HG03565 (cell line): Measurements from ENCODE around the gene S100A4.

Source experiments
- ATAC-seq: cut with Tn5 transposase; IDR thresholded peaks from one replicate; pipeline ENCODE4 v1.9.1; 2021; ENCODE audit warnings: mild to moderate bottlenecking, moderate library complexity; ENCODE audit not compliant: unreplicated experiment

Gene S100A4

GRCh38 chr1:153513023-153513422 lies 32.6 kb downstream of the S100A4 start:
- ATAC-seq = no peak

GRCh38 chr1:153510984-153511410 lies 34.6 kb downstream of the S100A4 start:
- ATAC-seq = no peak

GRCh38 chr1:153509729-153510354 lies 35.8 kb downstream of the S100A4 start:
- ATAC-seq = no peak

GRCh38 chr1:153509036-153509435 lies 36.6 kb downstream of the S100A4 start:
- no peak for ATAC-seq

GRCh38 chr1:153507926-153508583 lies 37.6 kb downstream of the S100A4 start:
- no peak for ATAC-seq

- ATAC-seq = no peak
These were observed 38.7 kb downstream of the S100A4 start for GRCh38 chr1:153506831-153507413.

GRCh38 chr1:153506386-153506785 lies 39.2 kb downstream of the S100A4 start:
- no peak for ATAC-seq

GRCh38 chr1:153505576-153505975 lies 40.0 kb downstream of the S100A4 start:
- ATAC-seq = no peak

GRCh38 chr1:153503766-153504165 lies 41.8 kb downstream of the S100A4 start:
- ATAC-seq = no peak

GRCh38 chr1:153498746-153499145 lies 46.9 kb downstream of the S100A4 start:
- no peak for ATAC-seq

- no peak for ATAC-seq
These were observed 50.1 kb downstream of the S100A4 start for GRCh38 chr1:153495536-153495935.

- ATAC-seq = no peak
These were observed 50.5 kb downstream of the S100A4 start for GRCh38 chr1:153494976-153495535.
